HTR-8/SVneo (cell line): Measurements from ENCODE around the gene NR3C1.

Experiments
- DNase-seq: peaks from one replicate; pipeline ENCODE4 v3.0.0; 2011; ENCODE audit warnings: low spot score, mixed read lengths; ENCODE audit not compliant: insufficient read length
- FAIRE-seq: peaks from 2 replicates; lab custom pipeline; 2011; peaks lifted over from hg19 to GRCh38; lab: Jason Lieb, UNC

NR3C1 gene

DNA sequence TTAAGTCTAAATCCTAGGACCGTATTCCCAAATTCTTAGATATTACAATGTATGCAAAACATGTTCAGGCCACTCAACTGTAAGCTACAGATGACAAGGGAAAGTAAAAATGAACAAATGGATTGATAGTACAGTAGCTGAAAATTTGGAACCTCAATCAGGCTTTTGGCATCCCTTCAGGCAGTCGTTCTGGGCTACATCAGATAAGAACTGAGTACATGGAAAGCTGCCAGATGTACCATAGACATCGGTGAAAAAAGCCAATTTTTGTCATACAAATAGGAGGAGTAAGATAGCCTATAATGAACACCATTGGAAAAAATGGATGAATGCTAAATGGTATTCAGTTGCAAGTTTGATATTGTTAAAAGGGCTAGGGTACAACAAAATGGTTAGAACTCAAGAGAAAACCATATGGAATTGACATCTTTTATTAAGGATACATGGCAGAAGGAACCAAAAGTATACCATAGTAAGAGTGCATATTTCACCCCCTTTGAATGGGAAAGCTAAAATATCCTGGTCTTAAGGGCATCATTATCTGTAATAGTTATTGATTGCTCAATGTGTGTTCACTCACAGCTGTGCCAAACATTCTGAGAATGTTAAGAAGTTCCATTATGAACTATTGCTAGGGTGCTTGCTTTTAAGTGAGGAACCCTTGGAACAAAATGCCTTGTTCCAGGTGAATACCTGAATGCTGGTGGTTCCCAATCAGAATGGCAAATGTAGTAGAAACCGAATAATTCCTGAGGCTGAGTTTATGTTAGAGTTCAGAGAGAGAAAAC is 86.4 kb downstream of the NR3C1 start:
- no peak for FAIRE-seq
- DNase-seq: no peak

DNA sequence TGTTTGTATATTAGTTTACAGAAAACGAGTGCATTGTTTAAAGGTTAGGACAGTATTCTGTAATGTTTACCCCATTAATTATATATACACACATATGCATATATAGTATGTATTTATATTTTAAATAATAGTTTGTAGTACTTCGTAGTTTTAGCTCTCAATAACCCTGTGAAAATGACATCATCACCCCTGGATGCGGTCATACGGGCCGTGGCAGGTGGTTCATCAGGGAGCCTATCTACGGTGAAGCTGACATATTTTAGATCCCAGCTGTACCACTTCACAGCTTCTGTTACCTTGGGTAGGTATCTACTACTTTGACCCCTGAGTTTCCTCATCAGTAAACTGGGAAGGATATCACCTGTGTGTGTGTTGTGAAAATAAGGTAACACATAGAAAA is 87.1 kb downstream of the NR3C1 start:
- FAIRE-seq: no peak
- DNase-seq: no peak

DNA sequence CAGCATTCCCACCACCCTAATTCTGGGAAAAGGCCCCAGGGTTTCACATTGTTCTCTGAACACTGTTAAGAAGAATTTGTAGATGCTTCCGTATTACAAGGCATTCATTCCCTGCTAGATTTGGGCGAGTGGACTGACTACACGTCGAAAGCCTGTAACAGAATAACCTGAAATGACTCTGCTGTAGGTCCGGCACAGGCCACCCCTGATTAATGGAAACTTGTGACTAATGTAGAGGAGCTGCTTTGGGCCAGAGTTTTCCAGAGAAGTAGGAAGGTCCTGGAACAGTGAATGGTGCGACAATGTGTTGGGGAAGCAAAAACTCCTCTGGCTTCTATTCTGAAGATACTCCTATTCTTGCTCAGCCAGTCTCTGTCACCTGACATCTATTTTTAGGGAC is 87.6 kb downstream of the NR3C1 start:
- DNase-seq (no peak), FAIRE-seq (no peak)

DNA sequence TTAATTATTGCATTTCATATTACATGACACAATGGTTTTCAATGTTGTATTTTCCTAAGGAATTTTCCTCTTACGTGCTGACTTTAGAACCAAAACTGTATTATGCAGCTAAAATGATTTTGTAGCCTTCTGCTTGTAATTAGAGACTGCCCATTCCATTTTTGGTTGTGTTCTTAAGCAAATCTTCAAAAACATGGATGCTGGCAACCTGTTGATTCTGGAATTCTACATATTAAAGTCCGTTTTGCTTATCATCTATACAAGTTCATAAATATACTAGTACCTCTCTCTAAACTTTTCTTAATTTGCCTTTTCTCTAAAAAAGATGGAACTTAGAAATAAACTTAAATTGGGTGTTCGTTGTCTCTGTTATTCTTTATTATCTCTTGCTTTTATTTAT is 88.3 kb downstream of the NR3C1 start:
- DNase-seq (no peak), FAIRE-seq (no peak)

DNA sequence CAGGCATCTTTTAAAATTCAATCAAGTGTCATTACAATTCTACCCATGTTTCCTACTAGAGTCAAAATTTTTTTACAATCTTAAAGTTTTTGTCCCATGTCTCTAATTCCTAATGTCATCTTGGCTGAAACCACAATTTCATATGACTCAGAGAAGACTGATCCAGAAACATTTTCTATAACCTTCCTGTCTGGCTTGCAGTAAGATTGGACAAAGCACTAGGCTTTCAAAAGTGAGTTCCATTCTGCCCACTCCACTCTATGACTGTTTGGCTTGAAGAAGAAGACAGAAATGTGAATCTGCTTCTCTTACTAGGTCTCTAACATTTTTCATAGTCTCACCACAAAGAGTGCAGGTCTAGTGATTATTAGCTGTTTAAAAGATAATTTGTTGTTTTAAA is 88.8 kb downstream of the NR3C1 start:
- DNase-seq: peak; percentile 15
- no peak for FAIRE-seq

DNA sequence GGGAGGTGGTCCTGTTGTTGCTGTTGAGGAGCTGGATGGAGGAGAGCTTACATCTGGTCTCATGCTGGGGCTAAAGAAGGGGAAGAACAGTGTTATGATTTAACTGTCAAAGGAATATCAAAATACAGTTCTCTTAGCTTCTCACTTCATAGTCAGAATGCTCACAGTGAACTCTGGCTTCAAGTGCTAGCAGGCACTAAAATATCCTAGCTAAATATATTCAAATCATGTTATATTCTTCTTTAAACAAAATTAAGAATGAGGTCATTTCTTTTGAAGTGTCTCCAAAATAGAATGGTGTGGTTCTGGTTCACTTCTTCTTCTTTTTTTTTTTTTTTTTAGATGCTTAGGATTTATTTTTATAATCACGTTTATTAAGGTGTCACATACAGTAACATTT is 89.4 kb downstream of the NR3C1 start:
- no peak for FAIRE-seq

DNA sequence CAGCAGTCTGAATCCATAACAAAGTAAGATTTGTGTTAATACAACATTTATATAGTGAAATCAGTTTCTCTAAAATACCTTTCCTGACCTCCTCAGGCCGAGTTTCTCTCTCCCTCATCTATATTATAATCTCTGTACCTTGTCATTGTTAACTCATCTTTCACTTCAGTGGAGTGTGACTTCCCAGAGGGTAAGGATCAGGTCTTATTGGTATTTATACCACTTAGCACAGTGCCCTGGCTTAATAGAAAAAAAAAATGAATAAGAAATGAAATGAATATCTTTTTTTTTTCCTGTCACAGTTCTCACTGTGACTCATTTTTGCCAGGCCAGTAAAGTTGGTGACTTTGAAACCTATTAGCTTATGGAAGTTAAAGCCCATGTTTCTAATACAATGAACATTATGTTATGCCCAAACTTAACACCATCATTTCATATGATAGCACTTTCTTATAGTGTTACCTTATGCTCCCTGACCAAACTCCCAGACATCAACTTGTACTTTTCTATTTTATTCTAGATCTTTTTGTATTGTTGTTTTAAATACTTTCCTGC is 90.1 kb downstream of the NR3C1 start:
- FAIRE-seq (no peak), DNase-seq (no peak)

More for the DNA sequence above, 89.4 kb downstream of the NR3C1 start:
- no peak for DNase-seq

DNA sequence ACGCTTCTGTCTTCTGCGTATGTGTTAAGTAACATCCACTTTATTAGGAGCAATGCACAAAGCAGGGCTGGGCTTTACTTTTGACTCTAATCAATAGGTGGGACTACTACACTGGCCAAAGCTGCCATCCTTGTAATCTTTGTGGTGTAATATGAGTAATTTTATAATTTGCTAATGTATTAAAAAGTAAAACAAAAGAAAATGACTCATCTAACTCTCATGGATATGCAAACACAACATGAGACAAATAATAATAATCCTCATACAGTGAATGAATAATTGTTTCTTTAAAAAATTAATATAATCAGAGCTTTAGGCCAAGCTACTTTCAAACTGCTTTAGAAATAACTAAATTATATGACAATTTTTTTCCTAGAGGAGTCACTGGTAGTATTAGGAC is 90.7 kb downstream of the NR3C1 start:
- DNase-seq: no peak
- FAIRE-seq: no peak

DNA sequence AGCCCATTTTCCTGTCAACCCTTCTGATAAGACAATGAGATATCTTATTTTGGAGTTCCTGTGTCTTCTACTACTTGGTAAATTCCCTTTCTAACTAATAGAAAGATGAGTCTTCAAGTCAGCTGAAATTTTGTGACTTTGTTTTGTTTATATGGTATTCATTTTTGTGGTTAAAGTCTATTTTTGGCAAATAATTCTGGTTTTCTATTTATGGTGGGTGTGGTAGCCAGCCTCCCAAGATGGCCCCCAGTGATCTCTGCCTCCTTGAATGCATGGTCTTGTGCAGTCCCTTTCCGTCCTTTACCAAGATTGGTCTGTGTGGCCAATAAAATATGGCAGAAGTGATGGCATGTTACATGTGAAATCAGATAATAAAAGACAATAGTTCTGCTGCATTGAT is 91.5 kb downstream of the NR3C1 start:
- no peak for DNase-seq

DNA sequence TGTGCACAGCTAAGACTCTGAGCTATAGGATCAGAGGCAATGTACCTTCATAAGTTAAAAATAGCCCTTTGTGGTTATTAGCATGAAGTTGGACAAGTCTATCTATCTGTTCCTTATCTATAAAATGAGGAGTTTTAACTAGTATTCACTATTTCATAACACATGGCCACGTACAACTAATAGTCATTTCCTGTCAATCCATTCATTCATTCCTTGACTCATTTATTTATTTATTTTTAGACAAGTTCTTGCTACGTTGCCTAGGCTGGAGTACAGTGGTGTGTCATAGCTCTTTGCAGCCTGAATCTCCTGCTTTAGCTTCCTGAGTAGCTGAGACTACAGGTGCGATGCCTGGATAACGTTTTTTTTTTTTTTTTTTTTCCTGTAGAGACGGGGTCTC is 92.1 kb downstream of the NR3C1 start:
- FAIRE-seq: no peak
- DNase-seq: peak; percentile 4

More for the DNA sequence above, 91.5 kb downstream of the NR3C1 start:
- FAIRE-seq: no peak

DNA sequence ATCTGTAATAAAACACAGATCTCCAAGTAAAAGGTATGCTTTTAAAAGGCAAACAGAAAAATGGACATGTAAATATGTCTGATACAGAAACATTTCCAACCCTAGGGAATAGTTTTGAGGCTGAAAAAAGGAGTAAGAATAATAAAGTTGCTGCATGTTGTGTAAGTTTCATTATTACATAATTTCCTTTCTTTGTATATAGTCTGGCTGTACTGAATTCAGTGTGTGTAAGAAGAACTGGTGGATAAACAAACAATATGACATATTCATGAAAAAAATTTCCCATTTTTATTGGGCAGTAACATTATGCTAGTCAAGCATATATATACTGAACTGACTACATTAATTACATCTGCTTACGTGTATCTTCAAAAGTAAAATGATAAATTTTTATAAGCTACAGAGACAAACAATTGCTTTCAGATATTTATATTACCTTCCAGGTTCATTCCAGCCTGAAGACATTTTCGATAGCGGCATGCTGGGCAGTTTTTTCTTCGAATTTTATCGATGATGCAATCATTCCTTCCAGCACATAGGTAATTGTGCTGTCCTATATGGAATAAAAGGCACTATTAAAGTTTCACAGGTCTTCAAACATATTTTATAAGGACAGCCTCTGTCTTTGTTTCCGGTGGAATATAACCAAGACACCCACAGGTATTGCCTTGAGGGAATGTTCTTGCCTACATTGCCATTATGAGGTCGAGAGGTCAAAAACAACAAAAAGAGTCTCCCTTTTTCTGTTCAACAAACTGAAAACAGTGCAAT is 93.6 kb downstream of the NR3C1 start:
- DNase-seq (no peak), FAIRE-seq (no peak)

DNA sequence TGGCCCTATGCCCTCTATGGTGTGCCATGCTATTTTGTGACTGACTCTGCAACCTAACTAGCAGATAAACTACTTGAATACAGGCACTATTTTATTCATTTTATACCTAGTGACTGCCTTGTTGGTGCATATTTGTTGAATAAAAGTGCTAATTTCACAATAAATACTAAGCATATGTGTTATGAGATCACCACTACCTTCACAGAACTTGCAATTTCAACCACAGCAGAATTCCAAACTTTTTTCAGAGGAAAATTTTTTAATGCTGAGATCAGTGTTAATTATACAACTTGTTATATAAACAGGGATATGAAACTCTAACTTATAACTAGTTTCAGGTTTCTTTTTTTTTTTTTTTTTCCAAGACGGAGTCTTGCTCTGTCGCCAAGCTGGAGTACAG is 94.8 kb downstream of the NR3C1 start:
- DNase-seq (no peak), FAIRE-seq (no peak)

DNA sequence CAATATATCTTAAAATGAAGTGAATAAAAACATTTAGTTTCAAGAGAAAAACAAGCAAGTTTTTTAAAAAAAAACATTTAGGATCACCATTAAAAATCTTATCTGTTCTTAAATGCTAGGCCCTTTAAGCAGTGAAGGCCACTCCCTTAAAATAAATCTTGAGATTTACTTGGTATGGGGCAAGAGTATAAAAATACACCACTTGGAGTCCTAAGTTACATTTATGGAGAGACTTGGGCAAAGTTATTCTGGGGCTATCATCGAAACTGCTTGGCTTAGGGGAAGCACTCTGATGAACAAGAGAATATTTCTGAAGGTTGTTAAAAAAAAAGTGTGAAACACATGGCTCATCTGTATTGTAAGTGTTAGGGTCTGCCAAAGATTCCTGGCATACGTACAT is 97.4 kb downstream of the NR3C1 start:
- no peak for DNase-seq
- no peak for FAIRE-seq

DNA sequence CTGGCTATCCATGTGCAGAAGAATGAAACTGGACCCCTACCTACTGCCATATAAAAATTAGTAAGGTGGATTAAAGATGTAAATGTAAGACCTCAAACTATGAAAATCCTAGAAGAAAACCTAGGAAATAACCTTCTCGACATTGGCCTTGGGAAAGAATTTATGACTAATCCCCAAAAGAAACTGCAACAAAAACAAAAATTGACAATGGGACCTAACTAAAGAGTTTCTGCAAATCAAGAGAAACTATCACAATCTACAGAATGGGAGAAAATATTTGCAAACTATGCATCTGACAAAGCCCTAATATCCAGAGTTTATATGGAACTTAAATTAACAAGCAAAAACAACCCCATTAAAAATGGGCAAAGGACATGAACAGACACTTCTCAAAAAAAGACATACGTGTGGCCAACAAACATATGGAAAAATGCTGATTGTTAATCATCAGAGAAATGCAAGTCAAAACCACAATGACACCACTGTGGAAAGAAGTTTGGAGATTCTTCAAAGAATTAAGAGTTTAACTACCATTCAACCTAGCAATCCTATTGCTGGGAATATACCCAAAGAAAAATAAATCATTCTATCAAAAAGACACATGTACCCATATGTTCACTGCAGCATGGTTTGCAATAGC is 98.5 kb downstream of the NR3C1 start:
- DNase-seq (no peak), FAIRE-seq (no peak)

DNA sequence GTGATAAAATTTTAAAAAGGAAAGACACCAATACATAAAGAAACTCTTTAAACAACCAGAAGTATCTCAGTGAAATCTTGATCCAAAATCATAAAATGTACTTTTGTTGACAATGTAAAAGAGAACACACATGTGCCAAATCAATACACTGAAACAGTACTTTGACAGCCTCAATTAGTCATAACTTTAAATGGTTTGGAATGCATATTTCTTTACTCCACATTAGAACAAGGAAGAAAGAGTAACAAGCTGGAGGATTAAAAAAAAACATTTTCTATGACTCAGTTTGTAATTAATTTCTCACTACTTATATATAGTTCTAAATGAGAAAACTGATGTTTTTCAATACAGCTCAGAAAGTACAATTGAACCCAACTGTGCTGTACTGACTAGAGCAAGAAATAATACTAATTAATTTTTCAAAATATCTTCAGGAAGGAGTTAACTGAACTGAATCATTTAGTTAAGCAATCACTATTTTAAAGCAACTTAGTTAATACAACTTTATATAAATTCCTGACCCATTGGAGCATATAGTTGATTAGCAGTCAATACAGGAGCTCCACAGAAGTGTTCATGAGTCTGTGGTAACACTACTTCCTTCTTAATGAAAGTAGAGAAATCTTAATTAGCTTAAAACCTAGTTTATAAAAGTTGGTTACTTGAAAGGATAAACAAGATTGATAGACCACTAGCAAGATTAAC is 101.0 kb downstream of the NR3C1 start:
- FAIRE-seq (no peak), DNase-seq (no peak)

DNA sequence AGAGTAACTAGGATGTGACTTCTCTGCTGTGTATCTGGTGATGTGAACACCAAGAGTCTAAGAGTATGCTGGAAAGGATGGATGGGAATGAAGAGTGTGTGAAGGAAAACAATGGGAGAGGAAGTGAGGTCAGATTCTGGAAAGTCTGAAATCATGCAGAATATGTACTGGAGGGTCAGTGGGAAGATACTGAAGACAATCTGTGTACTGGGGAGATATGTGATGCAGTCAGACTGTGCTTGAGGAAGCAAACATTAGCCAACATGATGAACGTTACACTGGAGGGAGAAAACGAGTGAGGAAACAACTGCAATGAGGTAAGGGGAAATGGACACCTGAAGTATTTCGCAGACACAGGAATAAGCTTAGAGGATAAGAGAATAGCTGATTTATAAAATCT is 105.7 kb downstream of the NR3C1 start:
- peak; percentile 74 for FAIRE-seq

DNA sequence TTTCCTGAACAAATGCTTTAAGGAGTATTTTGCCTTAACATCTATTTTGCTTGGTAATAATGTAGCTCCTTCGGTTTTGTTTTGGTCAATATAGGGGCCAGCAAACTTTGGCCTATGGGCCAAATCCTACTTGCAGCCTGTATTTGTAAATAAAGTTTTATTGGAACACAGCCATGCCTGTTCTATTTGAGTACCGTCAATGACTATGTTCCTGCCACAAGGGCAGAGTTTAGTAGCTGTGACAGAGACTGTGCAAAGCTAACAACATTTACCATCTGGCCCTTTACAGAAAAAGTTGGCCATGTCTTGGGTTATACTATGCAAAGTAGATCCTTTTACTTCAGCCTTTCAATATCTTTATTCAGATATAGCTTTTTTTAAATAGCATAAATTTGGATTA is 113.4 kb downstream of the NR3C1 start:
- no peak for FAIRE-seq
- no peak for DNase-seq

More for the DNA sequence above, 105.7 kb downstream of the NR3C1 start:
- DNase-seq: no peak

DNA sequence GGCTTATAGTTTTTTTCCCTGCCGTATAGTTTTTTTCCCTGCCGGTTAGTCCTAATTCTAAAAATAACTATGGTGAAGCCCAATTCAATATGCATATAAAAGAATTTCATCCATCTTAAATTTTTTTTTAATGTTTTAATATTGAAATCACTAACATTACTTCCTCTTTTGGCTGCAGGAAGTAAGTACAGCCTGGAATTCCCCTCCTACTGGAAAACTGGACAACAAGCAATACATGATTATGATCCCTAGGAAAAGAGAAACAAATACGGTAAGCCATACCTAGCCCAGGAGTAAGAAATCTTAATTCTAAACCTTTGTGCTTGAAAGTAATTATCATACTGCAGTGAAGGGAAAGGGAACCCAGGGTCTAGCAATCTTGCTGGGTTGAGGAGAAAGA is 119.0 kb downstream of the NR3C1 start:
- no peak for DNase-seq
- no peak for FAIRE-seq

DNA sequence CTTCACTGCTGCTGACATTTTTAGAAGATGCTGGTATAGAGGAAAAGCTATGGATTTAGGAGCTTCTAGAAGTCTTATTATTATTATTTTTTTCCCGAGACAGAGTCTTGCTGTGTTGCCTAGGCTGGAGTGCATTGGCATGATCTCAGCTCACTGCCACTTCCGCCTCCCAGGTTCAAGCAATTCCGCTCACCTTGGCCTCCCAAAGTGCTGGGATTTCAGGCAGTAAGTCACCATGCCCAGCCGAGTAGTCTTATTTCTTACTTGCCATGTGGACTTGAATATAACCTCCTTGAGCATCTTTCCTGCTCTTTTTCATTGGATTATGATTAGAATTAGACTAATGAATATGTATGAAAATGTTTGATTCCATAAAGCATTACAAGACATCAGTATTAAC is 119.5 kb downstream of the NR3C1 start:
- no peak for FAIRE-seq
- no peak for DNase-seq

DNA sequence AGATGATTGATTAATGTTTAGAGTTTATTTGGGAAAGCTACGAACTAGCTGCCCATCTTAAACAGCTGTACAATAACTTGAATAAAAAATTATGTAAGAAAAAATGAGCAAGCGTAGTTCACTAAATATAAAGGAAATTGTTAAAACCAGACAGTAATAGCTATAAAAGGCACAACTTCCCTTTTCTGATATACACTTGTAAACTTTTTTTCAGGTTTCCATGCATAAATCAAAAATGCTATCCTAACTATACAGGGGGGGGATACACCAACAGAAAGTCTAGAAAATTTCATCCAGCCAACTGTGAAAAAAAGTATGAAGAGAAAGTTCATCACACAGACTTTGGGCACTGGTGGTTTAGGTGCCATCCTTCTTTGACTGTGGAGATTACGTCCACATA is 122.3 kb downstream of the NR3C1 start:
- no peak for DNase-seq

More for the DNA sequence above, 122.3 kb downstream of the NR3C1 start:
- no peak for FAIRE-seq
